HG03460 (cell line): ENCODE results near the gene LFNG.

ENCODE experiments used
- ATAC-seq: cut with Tn5 transposase; IDR thresholded peaks from one replicate; pipeline ENCODE4 v1.9.1; 2021; ENCODE audit not compliant: unreplicated experiment

LFNG gene

GRCh38 chr7:2516194-2516555 lies 3.4 kb upstream of the LFNG start:
- no peak for ATAC-seq

GRCh38 chr7:2517026-2517425 lies 2.5 kb upstream of the LFNG start:
- no peak for ATAC-seq

GRCh38 chr7:2517678-2518507 lies 1.7 kb upstream of the LFNG start:
- no peak for ATAC-seq

- no peak for ATAC-seq
Observed at GRCh38 chr7:2518737-2519118, 846 bp upstream of the LFNG start.

DNA sequence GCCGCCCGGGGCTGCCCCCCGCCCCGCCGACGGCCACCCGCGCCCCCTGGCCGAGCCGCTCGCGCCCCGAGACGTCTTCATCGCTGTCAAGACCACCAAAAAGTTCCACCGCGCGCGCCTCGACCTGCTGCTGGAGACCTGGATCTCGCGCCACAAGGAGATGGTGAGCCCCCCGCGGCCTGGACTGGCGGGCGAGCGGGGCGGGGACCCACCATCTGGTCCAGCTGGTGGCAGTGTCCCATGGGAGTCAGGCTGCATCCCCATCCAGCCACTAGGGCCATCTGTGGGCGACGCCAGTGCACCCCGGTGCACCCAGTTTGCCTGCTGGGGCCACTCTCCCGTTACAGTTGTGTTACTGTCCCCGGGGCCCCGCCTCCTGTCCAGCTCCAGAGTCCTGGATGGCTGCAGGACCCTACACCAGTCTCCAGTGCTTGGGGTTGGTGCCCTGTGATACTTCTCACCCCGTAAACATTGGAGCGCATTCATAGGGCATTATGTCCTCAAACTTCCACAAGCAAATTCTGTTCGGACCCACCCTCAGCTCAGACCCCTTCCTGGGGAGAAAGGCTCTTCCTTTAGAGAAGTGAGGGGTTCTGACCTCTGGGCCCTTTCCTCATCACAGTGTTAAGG lies 672 bp downstream of the LFNG start:
- ATAC-seq: no peak

GRCh38 chr7:2520761-2521290 lies 1.3 kb downstream of the LFNG start:
- no peak for ATAC-seq

DNA sequence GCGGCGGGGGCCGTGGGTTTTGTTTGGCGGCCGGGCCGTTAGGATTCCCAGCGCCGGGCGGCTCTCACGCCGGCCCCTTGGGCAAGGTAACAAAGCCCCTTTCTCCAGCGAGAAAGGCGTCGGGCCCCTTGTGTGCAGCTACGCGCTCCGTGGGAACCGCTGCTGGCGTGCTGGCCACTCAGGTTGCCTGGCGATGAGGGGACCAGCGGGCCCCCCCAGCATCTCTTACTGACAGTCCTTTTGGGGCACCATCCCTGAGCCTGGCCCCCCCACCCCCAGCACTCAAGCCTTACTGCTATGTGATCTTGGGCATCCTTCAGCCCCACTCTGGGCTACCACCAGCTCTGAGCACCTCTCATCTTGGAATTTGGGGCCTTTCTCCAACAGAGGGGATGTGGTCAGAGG lies 1.8 kb downstream of the LFNG start:
- ATAC-seq: no peak

GRCh38 chr7:2521952-2522591 lies 2.5 kb downstream of the LFNG start:
- no peak for ATAC-seq

DNA sequence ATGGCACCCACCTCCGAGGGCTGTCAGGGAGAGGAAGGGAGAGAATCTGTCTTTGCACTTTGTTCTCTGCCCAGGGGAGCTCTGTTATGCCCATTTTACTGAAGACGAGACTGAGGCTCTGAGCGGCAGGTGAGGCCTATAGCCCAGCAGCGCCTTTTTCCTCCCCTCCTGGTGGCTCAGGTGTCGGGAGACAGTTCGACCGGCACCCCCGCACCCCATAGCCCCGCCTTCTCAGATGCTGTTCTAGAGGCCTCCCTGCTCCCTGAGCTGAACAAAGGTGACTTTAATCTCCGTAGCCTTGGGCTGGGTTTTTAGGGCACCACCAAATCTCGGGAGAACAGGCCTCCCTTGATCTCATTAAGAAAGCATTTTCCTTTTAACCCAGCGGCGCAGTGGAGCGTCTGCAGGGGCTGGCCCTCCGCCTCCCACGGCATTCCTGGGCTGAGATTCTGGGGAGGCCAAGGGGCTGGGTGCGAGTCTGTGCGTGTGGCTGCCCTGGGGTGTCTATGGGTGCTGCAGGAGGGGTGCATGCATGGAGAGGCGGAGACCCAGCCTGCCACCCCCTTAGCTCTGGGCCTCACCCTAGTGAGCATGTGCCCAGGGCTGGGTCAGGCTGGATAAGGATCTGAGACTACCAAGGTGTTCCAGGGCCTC lies 3.3 kb downstream of the LFNG start:
- ATAC-seq: no peak

DNA sequence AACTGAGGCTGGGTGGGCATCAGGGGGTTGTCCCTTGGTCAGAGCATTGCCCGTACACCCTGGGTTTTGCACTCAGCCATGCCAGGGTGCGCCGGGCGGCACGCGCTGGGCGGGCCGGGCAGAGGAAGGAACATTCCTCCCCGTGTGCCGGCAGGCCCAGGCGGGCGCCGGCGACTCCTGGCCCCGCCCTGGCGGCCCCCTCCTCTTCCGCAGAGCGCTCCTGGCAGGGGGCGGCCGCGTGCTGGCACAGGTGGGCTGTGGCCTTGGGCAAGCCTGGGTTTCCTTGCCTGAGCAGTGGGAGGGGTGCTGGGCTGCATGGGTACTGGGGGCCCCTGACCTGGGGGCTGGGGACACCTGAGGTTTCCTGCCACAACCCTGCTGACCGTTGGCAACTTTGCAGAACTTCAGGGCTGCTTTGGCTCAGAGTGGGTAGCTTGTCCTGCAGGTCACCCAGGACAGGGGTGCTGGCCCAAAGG lies 3.9 kb downstream of the LFNG start:
- no peak for ATAC-seq

- no peak for ATAC-seq
Observed at GRCh38 chr7:2523941-2524807, 4.6 kb downstream of the LFNG start.

DNA sequence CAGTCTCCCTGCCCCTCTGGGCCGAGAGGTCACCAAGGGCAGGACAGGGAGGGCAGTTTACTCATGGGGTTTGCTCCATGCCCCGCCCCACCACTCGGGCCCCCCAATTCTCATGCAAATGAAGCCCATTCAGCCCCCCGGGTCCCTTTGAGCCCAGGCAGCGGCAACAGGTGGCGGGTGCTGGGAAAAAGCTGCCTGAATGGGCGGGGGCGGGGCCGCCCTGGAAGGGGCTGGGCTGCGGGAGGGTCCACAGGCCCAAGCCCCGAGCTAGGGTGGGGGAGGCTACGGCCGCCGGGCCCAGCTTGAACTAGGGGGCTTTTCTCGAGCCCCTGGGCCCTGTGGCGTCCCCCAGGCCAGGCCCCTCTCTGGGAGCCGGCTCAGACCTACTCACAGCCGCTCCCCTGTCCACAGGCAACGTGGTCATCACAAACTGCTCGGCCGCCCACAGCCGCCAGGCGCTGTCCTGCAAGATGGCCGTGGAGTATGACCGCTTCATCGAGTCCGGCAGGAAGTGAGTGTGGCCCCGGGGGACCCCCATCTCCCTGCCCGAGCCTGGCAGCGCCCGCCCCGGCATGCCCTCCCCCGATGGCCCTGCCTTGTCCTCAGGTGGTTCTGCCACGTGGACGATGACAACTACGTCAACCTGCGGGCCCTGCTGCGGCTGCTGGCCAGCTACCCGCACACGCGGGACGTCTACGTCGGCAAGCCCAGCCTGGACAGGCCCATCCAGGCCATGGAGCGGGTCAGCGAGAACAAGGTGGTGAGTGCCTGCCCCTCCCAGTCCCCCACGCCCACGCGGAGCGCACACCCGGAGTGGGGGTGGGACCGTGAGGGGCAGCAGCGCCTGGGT lies 5.5 kb downstream of the LFNG start:
- no peak for ATAC-seq

GRCh38 chr7:2525658-2526630 lies 6.4 kb downstream of the LFNG start:
- ATAC-seq: no peak

DNA sequence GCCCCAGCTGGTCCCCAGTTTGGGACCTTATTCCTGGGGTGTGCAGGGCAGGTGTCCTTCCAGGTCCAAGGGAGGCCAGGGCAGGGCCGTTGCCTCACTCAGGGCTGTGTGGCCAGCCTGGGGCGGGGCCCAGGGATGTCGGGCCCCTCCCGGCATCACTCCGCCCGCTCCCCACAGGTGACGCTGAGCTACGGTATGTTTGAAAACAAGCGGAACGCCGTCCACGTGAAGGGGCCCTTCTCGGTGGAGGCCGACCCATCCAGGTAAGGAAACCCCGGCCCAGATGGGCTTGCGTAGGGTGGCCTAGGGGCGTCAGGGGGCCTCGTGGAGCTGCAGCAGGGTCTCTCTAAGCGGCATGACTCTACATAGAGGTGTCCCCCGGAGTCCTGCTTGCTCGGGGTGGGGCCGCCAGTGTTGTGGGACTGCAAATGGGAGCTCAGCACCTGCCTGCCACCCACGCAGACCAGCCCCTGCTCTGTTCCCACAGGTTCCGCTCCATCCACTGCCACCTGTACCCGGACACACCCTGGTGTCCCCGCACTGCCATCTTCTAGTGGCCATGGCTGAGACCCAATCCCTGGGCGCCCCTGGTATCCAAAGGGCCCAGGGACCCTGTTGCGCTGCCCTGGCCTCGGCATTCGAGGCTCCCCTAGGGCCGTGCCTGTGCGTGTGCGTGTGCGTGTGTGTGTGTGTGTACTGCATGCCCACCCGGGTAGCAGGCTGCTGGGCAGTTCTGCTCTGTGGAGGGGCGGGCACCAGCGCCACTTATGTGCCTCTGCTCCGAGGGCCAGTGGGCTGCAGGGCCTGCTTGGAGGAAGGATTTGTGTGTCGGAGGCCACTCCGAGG lies 7.3 kb downstream of the LFNG start:
- no peak for ATAC-seq

GRCh38 chr7:2527505-2528467 lies 8.2 kb downstream of the LFNG start:
- ATAC-seq: no peak

GRCh38 chr7:2528481-2529095 lies 9.0 kb downstream of the LFNG start:
- ATAC-seq: peak; percentile 2
